K562 (cell line): ENCODE results near the gene SEC22B.
"Not testable (repeated sequence)": the region's sequence is repeated elsewhere in the genome, so short reads cannot be mapped to it uniquely, and the experiment has no call there.

ENCODE experiments used
- ZNF274 ChIP-seq: IDR thresholded peaks from 2 replicates; pipeline ENCODE4 v1.6.1; 2011; ENCODE audit warnings: low read depth, mild to moderate bottlenecking, low read length, moderate library complexity, borderline replicate concordance
- TF ChIP-seq, protein P1 (sequence below), 2 experiments: fragments of 450-650 bp; formaldehyde crosslinking in 1 of 2; IDR thresholded peaks; 2 replicates each; pipeline versions ENCODE4 v1.4.0 to v1.6.1; 2014 to 2020; ENCODE audit warnings: mild to moderate bottlenecking in 2 of 2, borderline replicate concordance in 1 of 2, low read depth in 1 of 2

DNA sequence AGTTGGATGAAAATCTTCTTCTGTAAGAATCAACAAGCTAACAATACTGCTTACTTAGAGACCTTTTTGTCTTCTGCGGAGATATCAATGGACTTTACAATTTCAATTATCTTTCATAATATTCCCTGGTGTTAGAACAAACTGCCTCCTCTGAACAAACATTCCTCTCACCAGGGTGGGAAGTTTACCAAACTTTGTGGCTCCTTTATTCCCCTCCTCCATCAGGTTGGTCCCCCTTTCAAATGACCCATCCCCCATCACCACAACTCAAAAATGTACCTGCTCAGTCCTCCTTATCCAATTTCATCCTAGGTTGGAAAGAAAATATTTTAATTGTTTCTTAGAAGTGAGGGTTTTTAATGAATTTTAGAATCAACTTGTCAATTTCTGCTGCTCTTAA lies 40.2 kb downstream of the SEC22B start:
- TF ChIP-seq ZNF274 = not testable (repeated sequence)
- TF ChIP-seq, protein P1, sequence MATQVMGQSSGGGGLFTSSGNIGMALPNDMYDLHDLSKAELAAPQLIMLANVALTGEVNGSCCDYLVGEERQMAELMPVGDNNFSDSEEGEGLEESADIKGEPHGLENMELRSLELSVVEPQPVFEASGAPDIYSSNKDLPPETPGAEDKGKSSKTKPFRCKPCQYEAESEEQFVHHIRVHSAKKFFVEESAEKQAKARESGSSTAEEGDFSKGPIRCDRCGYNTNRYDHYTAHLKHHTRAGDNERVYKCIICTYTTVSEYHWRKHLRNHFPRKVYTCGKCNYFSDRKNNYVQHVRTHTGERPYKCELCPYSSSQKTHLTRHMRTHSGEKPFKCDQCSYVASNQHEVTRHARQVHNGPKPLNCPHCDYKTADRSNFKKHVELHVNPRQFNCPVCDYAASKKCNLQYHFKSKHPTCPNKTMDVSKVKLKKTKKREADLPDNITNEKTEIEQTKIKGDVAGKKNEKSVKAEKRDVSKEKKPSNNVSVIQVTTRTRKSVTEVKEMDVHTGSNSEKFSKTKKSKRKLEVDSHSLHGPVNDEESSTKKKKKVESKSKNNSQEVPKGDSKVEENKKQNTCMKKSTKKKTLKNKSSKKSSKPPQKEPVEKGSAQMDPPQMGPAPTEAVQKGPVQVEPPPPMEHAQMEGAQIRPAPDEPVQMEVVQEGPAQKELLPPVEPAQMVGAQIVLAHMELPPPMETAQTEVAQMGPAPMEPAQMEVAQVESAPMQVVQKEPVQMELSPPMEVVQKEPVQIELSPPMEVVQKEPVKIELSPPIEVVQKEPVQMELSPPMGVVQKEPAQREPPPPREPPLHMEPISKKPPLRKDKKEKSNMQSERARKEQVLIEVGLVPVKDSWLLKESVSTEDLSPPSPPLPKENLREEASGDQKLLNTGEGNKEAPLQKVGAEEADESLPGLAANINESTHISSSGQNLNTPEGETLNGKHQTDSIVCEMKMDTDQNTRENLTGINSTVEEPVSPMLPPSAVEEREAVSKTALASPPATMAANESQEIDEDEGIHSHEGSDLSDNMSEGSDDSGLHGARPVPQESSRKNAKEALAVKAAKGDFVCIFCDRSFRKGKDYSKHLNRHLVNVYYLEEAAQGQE (IDR thresholded peaks at IDR 0.05; ENCODE audit: borderline replicate concordance) = not testable (repeated sequence)
- TF ChIP-seq, protein P1 (CRISPR knock-in tag; IDR thresholded peaks at IDR 0.05; ENCODE audit: low read depth) = not testable (repeated sequence)
